Peyer's patch (tissue), 4 donors: ENCODE measurements around the gene LINGO1.

Experiments used
- CTCF ChIP-seq, 6 experiments: fragments of 450-650 bp in 4 of 6; fragments of 200-600 bp in 2 of 6; sonication (generic) in 1 of 6; IDR thresholded peaks; one replicate each; pipeline ENCODE4 v1.5.1; 2017 to 2019; ENCODE audit warnings: antibody characterized with exemption in 6 of 6, mild to moderate bottlenecking in 3 of 6, moderate library complexity in 1 of 6
- POLR2A ChIP-seq, 2 donors: fragments of 450-650 bp; IDR thresholded peaks; one replicate each; pipeline ENCODE4 v1.5.1; 2017; ENCODE audit warnings: antibody characterized with exemption in 2 of 2, mild to moderate bottlenecking in 2 of 2, moderate library complexity in 2 of 2

GRCh38 chr15:77656294-77656693 lies 23.6 kb upstream of the LINGO1 start:
- TF ChIP-seq POLR2A (IDR thresholded peaks at IDR 0.05) (no peak), CTCF (IDR thresholded peaks at IDR 0.05) (no peak)
